Stimulated activated CD4-positive, alpha-beta T cell treated with anti-CD3 and anti-CD28 coated beads, Interleukin-15, amount 100 ng/mL, for 48 hours (primary cell): ENCODE results near the gene ACSL1.
A peak's percentile ranks its signal among the peaks of the same experiment; 100 is the strongest.
"Not testable (repeated sequence)": the region's sequence is repeated elsewhere in the genome, so short reads cannot be mapped to it uniquely, and the experiment has no call there.

ENCODE experiments used
- DNase-seq, 2 donors: peaks; one replicate each; pipeline ENCODE4 v3.0.0-alpha.2; 2020; ENCODE audit warnings: low read depth in 2 of 2

Gene ACSL1

GRCh38 chr4:184756399-184756798 lies 69.4 kb downstream of the ACSL1 start:
- DNase-seq: no peak

- DNase-seq: no peak
Measured at GRCh38 chr4:184755278-184755677, 70.5 kb downstream of the ACSL1 start.

DNA sequence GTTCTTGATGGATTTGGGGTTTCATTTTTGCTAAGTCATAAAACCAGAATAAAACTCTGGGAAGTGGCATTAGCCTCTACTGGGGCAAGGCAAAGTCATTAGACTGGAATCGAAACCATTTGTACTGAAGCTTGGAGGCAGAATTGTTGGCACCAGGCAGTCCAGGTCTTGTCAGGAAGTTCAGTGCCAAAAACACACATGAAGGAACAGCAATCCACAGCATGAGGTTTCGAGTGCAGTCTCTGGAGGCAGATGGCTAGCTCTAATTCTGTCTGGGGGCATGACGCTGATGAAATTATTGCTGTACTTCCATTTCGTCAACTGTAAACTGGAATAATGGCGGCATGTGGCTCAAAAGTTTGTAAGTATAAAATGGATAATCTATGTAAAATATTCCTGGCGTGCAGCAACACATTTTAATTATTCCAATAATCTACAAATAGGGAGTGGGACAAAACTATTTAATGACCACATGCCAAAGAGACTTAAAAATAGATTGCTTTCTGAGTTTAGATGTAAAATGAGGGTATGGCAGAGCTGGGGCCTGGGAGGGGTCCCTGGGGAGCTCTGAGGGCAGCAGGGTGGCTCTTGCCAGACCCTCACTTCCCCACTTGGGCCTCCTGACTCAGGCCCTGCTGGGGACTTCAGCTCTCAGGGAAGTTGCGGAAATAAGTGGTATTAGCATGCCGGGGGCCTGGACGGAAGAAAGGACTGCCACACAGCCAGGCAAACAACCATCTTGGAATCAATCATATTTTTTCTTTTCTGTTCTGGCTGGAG lies 73.1 kb downstream of the ACSL1 start:
- DNase-seq: no peak

- DNase-seq: no peak
Measured at GRCh38 chr4:184751585-184751956, 74.2 kb downstream of the ACSL1 start.

DNA sequence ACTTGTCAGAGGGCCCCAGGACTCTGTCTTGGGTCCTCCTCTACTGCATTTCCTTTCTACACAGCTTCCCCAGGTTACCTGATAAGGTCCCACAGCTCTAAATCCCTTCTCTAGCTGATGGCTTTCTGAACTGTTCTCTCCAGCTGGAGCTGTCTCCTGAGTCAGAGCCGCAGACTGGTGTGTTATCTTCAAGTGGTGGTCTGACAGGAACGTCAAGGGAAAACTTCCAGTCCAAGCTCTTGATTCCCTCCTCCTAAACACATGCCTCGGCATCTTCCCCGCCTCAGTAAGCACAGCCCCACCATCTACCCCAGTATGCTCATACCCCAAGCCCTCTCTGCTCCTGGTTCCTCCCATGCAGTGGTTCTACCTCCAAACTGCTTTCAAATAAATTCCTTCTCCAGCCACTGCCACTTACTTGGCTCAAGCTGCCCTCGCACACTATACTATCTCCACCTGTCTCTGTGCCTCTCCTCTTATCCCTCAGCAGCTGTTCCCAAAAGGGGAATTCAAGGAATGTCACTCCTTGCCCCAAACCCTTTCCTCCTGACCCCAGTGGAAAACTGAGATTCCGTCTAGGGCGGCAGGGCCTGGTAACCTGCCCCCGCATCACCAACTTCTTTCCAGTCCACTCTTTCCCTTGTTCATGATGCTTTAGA lies 74.7 kb downstream of the ACSL1 start:
- no peak for DNase-seq

DNA sequence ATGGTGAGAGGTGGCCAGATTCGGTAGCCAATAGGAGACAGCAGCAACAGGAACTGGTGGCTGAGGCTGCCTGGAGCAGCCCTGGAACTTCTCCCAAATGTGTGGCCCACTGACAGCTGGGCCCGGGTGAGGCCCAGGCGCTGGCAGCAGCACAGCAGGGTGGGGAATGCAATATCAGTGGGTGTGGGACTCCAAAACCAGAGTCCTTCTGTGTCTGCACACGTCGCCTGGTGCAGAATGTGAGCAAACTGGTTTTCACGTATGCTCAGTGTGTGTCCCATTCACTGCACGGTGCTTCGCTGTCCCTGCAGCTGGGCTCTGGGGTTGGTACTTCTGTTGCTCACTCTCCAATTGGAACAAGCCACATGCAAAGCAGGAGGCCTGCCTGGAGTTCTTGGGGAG lies 77.5 kb downstream of the ACSL1 start:
- DNase-seq: no peak

DNA sequence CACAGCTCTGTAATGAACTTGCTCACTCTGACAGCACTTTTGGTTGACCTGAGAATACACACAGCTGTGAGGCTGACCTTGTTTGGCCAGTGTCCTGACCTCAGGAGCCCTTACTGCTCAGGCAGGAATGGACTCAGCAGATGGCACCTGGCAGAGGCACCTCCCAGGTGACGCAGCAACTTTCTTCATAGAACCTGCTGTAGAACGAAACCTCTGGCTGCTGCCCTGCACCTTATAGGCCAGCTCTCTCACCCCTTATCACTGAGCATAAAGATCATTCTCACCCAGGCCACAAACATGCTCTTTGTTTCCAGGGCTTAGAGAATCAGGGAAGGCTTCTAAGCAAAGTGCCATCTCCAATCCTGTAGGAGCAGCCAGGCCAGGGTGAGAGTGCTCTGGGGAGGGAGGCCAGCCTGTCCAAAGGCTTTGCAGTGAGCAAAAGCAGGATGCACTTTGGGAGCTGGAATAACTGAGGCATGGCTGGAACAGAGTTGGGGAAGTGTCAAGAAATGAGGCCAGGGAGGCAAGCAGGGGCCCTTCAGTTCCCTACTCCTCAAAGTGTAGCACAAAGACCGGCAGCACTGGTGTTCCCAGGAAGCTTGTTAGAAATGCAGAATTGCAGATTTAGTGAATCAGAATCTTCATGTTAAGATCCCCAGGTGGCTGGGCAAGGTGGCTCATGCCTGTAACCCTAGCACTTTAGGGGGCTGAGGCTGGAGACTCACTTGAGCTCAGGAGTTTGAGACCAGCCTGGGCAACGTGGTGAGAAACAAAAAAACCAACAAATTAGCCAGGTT lies 78.5 kb downstream of the ACSL1 start:
- DNase-seq: no peak

DNA sequence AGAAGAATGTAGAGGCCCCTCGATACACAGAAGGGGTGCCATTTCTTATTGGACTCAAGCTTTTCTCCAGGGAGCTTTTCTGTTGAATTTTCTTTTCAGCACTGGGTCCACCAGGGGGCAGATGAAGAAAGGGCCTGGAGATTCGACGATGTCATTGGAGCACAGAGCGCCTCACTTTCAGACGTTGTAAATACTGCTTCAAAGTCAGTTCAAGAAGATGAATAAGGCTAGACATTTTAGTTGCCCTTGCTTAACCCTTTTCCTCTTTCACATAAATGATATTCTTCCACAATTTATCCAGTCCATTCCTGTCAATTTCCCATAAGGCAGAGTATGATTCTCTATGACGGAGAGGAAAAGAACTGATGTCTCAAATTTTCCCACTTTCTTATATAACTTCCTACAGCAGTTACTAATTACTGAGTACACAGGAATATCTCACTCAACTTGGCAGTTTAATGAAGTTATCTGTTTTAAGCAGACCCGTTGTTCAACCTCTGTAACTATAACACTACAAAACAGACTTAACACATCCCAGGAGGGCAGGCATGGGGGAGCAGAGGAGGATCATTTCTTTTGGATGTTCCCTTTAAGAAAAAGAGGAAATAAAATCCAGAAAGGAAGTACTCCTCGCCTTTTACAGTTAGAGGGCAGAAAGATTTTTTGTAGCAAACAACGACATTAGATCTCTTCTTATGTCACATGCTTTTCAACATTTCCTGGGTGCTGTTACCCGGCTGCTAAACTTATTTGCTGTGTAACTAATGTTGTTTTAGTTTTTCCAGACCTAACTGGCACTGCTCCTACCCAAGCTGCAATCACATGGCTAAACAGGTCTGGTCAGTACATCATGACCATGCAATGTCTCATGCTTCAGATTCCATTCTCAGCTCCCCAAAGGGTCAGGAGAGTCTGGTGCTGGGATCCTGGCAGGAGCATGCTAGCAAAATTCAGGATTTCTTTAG lies 79.7 kb downstream of the ACSL1 start:
- DNase-seq: peak; percentile 50 to 69

- no peak for DNase-seq
Measured at GRCh38 chr4:184744236-184744635, 81.5 kb downstream of the ACSL1 start.

DNA sequence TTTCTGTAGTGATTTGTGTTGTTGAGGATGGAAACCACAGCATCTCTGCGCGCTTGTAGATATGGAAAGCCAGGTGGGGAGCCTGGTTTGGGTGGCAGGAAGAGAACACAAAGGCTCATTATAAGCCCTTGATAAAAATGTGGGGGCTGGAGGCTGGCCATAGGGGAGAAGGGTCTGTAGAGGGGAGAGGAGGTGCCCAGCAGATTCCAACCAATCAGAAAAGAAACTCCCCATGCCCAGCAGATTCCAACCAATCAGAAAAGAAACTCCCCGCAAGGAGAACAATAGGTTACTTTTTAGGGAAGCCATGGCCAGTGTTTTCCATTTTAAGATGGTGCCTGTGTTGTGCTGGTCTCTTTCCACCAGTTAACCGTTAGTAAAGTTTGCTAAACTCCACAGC lies 82.1 kb downstream of the ACSL1 start:
- no peak for DNase-seq

GRCh38 chr4:184741651-184742050 lies 84.1 kb downstream of the ACSL1 start:
- DNase-seq: not testable (repeated sequence)

DNA sequence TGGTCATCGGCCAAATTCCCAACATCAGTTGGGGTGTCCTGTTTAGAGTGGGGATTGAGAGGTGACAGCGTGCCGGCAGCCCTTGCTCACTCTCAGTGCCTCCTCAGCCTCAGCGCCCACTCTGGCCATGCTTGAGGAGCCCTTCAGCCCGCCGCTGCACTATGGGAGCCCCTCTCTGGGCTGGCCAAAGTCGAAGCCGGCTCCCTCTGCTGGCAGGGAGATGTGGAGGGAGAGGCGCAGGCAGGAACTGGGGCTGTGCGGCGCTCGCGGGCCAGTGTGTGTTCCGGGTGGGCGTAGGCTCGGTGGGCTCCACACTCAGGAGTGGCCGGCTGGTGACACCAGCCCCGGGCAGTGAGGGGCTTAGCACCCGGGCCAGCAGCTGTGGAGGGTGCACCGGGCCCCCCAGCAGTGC lies 84.8 kb downstream of the ACSL1 start:
- DNase-seq: no peak

GRCh38 chr4:184739575-184739974 lies 86.2 kb downstream of the ACSL1 start:
- not testable (repeated sequence) for DNase-seq

GRCh38 chr4:184734758-184735157 lies 91.0 kb downstream of the ACSL1 start:
- no peak for DNase-seq

DNA sequence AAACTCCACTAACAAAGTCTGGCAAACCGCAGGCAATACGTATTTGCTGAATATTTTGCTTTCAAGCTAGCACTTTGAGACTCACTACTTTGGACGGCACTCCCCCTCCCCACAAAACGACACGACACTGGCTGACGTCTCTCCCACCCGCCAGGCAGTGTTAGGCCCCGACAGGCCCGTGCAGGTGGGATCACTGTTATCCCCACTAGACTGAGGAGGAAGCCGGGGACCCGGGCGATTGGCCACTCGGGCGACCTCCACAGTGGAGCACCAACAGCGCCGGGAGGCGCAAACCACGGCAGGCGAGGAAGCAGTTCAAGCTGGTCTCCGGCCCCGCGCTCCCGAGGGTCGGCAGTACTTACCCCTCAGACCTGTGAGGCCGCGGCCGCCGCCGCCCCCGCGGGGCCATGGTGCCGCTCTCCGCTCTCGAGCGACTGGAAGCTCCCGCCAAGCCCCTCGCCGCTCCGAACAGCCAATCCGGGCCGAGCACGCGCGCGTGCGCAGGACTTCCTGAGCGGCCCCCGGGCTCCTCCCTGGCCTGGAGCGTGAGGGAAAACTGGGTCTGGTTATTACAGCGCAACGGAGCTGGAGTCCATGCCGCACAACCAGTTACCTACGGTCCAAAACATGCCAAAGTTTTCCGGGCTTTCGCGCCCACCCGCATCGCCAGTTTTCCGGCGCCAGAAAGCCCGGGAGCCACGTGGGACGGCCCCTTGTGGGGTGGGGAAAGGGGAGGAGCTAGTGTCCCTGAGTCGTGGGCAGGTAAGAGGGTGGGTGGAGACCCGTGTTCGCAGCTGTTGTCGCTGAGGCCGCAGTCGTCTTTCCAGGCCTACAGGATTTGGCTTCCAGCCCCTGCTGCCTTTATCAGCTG lies 91.9 kb downstream of the ACSL1 start, which contains the start of gene CENPU:
CENPU (minus strand) TSS at position 443 of the 871 bp plus-strand sequence; CDS start at position 409, 34 bp downstream.
- peak; percentile 93 to 96 for DNase-seq

DNA sequence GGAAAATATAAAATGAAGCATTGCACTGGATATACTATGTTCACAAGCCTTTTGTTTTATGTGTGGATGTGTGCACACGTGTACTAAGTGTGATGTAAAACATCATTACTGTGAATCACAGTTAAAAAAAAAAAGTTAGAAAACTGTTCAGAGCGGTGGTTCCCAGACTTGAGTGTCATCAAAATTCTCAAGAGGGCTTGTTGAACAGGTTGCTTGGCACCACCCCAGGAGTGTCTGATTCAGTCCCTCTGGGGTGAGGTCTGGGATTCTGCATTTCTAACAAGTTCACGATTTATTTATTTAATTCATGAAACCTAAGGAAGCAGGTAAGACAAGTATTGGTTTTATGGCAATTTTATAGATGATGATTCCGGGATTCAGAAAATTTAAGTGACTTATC lies 93.6 kb downstream of the ACSL1 start:
- no peak for DNase-seq

DNA sequence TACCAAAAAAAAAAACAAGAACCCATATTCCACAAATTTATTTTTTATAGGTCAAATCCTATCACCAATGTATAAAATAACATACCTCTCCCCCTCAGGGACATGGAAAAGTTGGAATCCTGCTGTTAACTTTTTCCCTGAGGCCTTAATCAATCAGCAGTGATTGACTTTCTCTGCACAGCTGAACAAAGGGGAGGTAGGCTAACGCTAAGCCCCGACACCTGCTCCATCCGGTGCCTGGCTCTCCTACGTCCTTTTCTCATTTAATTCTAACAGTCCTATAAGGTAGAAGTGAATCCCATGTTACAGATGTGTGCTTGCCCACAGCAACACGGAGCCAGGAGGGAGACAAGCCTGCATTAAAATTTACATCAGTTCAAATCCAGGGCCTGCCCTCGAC lies 94.7 kb downstream of the ACSL1 start:
- no peak for DNase-seq

DNA sequence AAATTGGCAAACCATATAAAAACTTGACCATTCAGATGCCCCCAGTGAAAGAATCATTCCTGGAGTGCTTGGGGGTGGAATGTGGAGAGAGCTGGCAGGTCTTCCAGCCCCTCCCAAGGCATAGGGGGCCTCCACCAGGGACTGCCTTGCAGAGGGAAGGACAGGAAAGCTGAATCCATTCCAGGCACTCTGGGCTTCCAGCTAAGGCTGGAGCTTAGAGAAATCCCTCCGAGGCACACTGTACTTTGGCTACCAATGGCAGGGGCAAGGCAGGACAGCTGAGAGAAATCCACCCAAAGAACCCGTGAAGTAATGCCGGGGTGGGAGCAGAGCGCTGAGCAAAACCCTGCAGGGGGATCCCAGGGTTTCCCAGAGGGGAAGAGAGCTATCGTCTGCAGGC lies 95.8 kb downstream of the ACSL1 start:
- no peak for DNase-seq

- DNase-seq: no peak
Measured at GRCh38 chr4:184728858-184729257, 96.9 kb downstream of the ACSL1 start.

GRCh38 chr4:184727430-184727829 lies 98.3 kb downstream of the ACSL1 start:
- no peak for DNase-seq
